ENCODE measurements around the gene SGCE.

DNA sequence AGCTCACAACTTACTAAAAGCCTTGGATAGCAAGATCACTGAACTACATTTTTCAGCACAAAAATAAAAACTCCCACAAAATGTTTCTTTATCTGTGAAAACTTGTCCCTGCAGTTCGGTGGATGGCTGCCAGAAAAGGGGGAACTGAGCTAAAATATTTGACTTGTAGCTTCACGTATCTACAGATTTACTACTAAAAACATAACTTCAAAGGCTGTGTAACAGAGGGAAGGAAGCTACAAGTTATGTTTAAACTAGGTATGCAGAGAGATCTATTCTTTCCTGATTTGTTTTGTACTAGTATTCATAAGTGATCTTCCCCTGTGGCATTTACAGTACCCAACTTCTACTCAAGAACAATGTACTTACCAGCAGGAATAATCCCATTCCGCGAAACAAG is 25.1 kb downstream of the SGCE start:
- TF ChIP-seq CREB5 (CRISPR knock-in tag; IDR thresholded peaks at IDR 0.05; ENCODE audit: low read depth): no peak
- no peak for TF ChIP-seq CSDC2 (CRISPR knock-in tag; IDR thresholded peaks at IDR 0.05)
- no peak for TF ChIP-seq RARB (CRISPR knock-in tag; IDR thresholded peaks at IDR 0.05)
- no peak for TF ChIP-seq ZFP3 (CRISPR knock-in tag; IDR thresholded peaks at IDR 0.05)
- TF ChIP-seq ZFP30 (CRISPR knock-in tag; IDR thresholded peaks at IDR 0.05): no peak
- TF ChIP-seq ARNTL (CRISPR knock-in tag; IDR thresholded peaks at IDR 0.05; ENCODE audit: borderline replicate concordance, low read depth): no peak
- TF ChIP-seq PPARA (CRISPR knock-in tag; IDR thresholded peaks at IDR 0.05; ENCODE audit: borderline replicate concordance): no peak
- no peak for TF ChIP-seq OSR1 (CRISPR knock-in tag; IDR thresholded peaks at IDR 0.05)
